Fibroblast of skin of left quadriceps (primary cell): ENCODE measurements around the gene APOC1.
"Not testable (repeated sequence)": the region's sequence is repeated elsewhere in the genome, so short reads cannot be mapped to it uniquely, and the experiment has no call there.

Source experiments
- DNase-seq, 2 experiments: peaks; one replicate each; pipeline ENCODE4 v3.0.0-alpha.2; 2013; ENCODE audit warnings: low read depth in 2 of 2

APOC1 gene

DNA sequence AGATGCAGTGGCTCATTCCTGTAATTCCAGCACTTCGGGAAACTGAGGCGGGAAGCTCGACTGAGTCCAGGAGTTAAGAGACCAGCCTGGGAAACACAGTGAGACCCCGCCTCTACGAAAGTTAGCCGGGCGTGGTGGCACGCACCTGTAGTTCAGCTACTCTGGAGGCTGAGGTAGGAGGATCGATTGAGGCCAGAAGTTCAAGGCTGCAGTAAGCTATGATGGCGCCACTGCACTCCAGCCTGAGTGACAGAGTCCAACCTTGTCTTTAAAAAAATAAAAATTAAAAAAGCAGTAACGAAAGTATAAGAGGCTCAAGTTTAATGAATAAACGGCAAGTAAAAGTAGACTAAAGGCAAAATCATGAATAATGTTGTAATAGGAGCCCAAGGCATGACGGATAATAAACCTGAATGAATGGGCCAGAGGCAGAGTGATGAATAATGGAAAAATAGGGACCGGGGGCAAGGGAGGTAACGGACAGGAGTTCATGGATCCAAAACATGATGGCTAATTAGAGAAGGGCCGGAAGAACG is 24.5 kb upstream of the APOC1 start:
- no peak for DNase-seq

DNA sequence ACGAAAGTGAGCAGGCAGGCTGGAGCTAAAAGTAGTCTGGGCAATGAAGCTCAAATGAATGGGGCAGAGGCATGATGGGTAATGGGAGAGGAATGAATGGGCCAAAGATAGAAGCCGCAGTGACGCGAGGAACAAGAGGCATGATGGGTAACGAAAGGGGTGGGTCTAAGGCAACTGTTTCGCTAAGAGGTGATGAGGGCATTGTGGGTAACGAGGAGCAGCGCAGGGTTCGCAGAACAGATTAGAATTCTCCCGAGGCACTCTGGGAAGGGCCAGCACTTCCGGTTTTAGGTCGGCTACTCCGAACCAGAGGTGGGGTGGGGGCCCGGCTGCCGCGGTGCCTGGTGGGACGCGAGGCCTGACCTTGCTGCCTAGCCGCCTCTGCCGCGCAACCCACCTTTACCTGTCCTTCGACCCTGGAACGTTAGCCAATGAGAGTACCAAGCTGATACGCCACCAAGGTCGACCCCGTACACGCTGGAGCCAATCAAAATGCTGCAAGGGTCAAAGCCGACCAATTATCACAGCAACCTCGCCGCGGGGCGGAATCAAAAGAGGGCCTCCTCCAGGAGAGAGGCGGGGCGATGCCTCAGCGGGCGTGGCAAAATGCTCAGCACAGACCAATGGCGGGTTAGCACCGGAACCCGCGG is 23.9 kb upstream of the APOC1 start:
- DNase-seq = peak; percentile 97 to 100

DNA sequence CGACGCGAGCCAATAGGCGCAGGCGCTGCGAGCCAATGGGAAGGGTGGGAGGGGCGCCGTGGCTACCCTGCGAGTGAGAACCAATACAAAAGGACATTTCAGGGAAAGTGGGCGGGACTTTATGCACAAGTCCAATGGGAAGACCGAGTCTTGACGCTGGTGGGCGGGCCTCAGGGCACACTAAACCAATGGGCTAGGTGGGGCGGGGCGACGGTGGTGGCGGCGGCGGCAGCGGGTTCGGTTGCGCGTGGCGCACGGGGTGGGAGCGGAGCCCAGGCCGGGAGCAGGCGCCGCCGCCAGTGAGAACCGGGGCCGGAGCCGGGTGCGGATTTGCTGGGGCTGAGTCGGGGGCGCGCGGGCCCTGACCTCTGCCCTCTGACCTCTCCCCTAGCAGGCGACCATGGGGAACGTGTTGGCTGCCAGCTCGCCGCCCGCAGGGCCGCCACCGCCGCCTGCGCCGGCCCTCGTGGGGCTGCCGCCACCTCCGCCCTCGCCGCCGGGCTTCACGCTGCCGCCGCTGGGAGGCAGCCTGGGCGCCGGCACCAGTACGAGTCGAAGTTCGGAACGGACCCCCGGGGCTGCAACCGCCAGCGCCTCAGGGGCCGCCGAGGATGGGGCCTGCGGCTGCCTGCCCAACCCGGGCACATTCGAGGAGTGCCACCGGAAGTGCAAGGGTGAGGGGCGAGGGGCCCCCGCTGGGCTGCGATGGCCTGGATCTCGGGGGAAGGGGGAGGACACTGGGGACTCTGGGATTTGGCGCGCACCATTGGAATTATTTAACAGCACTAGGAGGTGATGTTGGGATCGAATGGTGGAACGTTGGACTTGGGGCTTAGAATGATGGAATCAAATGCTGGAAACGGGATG is 23.2 kb upstream of the APOC1 start, which contains the start of gene TOMM40:
TOMM40 (plus strand) TSS at position 239 of the 867 bp plus-strand sequence; CDS start at position 401, 162 bp downstream.
- DNase-seq = peak in 1 of 2 experiments; percentile 100

DNA sequence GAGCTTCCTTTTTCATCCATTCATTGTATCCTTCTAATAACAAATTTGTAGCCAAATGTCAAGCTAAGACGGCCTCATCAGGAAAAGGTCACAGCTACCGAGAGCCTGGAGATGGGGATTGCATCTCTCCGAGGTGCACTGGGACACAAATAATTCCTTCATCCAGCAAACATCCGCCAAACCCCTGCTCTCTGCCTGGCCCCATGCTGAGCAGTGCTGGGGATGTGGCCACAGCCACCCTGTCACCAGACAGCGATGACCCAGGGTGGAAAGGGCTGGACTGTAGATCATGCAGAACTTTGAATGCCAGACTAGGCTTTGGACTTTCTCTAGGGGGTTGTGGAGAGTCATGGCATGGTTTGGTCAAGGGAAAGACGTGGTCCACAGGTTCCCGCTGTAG is 21.5 kb upstream of the APOC1 start:
- no peak for DNase-seq

DNA sequence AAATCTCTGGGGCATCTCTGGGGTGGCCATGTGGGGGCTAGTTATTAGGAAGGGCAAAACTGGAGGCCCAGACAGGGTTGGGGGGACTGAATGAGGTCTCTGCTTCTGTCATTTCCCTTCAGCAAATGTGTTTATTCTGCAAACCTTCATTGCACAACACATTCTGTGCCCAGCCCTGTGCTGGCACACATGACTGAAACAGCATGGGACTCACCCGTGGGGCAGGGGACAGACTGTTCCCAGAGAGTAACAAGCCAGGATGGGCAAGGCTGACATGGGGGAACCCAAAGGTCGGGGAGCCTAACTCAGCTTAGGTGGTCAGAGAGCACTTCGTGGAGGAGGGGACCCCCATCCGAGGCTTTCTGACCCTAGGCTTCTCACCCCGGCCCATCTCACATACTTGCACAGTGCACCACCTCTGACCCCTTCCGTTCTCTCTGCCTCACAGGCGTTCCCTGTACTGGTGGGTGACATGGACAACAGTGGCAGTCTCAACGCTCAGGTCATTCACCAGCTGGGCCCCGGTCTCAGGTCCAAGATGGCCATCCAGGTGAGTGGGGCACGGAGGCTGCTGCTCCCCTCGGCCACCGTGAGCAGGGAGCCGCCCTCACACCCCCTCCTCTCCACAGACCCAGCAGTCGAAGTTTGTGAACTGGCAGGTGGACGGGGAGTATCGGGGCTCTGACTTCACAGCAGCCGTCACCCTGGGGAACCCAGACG is 20.9 kb upstream of the APOC1 start:
- no peak for DNase-seq

DNA sequence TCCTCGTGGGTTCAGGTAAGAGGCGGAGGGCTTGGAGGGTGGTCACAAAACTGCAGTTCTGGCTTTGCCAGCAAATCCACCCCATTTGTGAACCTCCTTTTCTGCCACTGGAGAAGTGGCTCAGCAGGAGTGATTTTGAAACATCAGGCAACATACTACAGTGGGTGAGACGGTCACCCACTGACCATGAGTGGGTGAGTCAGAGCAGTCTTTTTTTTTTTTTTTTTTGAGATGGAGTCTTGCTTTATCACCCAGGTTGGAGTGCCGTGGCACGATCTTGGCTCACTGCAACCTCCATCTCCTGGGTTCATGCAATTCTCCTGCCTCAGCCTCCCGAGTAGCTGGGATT is 20.4 kb upstream of the APOC1 start:
- DNase-seq = no peak

DNA sequence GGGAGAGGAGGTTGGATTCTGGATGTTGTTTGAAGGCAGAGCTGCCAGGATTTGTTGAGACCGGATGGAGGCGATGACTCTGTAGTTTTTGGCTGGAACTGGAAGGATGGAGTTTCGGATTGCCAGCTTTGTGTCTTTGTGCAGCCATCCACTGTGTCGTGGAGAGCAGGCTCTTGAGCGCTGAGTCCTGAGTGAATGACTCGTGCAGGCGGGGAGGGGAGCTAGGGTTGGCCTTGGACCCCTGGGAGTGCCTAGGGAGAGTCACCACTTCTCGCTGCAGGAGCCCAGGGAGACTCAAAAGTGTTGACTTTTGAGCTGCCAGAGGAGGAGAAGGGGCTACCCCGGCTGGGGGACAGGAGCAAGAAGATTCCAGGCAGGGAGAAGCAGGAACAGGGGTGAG is 19.5 kb upstream of the APOC1 start:
- no peak for DNase-seq

DNA sequence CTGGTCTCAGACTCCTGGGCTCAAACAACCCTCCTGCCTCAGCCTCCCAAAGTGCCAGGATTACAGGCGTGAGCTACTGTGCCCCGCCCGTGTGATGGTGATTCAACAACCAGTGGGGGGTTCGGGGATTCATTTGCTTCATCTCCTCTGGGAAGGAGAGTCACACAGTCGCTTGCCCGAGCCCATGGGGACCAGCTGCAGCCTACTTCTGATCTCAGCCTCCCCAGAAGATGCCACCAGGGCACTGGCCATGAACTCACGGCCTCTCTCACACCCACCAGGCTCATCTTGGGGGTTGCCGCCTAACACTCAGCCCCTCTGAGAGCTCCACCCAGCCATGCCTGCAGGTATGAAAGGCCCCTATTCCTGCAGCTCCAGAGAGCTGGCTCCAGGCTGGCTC is 16.6 kb upstream of the APOC1 start:
- DNase-seq = no peak

DNA sequence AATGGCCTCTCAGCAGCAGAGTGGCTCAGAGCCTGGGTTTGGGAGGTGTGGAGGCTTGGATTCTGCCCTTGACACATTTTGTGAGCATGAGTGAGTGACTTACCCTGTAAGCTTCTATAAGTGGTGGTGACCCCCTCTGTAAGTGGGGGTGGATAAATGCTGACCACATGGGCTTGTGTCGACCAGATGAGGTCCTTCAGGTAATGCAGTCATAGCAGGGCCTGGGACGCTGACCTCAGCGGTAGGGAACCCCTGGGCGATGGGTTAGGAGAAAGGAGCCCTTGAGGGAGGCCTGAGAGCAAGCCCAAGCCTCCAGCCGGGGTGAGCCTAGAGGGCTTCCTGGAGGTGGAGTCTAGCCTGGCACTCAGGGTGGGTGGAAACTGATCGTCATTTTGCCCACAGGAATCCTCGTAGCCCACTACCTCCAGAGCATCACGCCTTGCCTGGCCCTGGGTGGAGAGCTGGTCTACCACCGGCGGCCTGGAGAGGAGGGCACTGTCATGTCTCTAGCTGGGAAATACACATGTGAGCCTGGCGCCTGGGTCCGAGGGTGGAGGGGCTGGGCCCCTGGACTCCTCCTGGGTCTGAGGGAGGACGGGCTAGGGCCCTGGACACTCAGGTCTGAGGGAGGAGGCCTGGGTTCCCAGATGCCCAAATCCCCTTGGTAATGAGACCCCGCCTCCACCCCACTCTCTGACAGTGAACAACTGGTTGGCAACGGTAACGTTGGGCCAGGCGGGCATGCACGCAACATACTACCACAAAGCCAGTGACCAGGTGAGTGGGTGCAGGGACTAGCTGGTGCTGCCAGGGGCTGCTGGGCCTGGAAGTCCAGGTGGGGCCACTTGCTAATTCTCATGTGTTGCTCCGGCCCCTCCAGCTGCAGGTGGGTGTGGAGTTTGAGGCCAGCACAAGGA is 13.8 kb upstream of the APOC1 start:
- DNase-seq = no peak

DNA sequence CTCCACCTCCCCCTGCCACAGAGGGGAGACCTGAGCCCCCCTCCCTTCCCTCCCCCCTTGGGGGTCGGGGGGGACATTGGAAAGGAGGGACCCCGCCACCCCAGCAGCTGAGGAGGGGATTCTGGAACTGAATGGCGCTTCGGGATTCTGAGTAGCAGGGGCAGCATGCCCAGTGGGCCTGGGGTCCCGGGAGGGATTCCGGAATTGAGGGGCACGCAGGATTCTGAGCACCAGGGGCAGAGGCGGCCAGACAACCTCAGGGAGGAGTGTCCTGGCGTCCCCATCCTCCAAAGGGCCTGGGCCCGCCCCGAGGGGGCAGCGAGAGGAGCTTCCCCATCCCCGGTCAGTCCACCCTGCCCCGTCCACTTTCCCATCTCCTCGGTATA is 11.2 kb upstream of the APOC1 start:
- DNase-seq = no peak

DNA sequence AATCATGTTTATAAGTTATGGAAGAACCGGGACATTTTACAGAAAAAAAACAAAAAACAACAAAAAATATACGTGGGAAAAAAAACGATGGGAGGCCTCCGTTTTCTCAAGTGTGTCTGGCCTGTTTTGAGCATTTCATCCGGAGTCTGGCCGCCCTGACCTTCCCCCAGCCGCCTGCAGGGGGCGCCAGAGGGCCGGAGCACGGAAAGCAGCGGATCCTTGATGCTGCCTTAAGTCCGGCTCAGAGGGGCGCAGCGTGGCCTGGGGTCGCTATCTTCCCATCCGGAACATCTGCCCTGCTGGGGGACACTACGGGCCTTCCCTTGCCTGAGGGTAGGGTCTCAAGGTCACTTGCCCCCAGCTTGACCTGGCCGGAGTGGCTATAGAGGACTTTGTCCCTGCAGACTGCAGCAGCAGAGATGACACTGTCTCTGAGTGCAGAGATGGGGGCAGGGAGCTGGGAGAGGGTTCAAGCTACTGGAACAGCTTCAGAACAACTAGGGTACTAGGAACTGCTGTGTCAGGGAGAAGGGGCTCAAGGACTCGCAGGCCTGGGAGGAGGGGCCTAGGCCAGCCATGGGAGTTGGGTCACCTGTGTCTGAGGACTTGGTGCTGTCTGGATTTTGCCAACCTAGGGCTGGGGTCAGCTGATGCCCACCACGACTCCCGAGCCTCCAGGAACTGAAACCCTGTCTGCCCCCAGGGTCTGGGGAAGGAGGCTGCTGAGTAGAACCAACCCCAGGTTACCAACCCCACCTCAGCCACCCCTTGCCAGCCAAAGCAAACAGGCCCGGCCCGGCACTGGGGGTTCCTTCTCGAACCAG is 10.6 kb upstream of the APOC1 start:
- DNase-seq = no peak

DNA sequence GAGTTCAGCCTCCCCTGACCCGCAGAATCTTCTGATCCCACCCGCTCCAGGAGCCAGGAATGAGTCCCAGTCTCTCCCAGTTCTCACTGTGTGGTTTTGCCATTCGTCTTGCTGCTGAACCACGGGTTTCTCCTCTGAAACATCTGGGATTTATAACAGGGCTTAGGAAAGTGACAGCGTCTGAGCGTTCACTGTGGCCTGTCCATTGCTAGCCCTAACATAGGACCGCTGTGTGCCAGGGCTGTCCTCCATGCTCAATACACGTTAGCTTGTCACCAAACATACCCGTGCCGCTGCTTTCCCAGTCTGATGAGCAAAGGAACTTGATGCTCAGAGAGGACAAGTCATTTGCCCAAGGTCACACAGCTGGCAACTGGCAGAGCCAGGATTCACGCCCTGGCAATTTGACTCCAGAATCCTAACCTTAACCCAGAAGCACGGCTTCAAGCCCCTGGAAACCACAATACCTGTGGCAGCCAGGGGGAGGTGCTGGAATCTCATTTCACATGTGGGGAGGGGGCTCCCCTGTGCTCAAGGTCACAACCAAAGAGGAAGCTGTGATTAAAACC is 9.9 kb upstream of the APOC1 start:
- no peak for DNase-seq

DNA sequence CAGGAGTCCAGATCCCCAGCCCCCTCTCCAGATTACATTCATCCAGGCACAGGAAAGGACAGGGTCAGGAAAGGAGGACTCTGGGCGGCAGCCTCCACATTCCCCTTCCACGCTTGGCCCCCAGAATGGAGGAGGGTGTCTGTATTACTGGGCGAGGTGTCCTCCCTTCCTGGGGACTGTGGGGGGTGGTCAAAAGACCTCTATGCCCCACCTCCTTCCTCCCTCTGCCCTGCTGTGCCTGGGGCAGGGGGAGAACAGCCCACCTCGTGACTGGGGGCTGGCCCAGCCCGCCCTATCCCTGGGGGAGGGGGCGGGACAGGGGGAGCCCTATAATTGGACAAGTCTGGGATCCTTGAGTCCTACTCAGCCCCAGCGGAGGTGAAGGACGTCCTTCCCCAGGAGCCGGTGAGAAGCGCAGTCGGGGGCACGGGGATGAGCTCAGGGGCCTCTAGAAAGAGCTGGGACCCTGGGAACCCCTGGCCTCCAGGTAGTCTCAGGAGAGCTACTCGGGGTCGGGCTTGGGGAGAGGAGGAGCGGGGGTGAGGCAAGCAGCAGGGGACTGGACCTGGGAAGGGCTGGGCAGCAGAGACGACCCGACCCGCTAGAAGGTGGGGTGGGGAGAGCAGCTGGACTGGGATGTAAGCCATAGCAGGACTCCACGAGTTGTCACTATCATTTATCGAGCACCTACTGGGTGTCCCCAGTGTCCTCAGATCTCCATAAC is 8.8 kb upstream of the APOC1 start, which contains the start of gene APOE:
APOE (plus strand) TSS at position 360 of the 724 bp plus-strand sequence. CDS start 829 bp downstream, outside the sequence.
- DNase-seq = no peak

DNA sequence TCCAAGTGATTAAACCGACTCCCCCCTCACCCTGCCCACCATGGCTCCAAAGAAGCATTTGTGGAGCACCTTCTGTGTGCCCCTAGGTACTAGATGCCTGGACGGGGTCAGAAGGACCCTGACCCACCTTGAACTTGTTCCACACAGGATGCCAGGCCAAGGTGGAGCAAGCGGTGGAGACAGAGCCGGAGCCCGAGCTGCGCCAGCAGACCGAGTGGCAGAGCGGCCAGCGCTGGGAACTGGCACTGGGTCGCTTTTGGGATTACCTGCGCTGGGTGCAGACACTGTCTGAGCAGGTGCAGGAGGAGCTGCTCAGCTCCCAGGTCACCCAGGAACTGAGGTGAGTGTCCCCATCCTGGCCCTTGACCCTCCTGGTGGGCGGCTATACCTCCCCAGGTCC is 6.8 kb upstream of the APOC1 start:
- DNase-seq = no peak

DNA sequence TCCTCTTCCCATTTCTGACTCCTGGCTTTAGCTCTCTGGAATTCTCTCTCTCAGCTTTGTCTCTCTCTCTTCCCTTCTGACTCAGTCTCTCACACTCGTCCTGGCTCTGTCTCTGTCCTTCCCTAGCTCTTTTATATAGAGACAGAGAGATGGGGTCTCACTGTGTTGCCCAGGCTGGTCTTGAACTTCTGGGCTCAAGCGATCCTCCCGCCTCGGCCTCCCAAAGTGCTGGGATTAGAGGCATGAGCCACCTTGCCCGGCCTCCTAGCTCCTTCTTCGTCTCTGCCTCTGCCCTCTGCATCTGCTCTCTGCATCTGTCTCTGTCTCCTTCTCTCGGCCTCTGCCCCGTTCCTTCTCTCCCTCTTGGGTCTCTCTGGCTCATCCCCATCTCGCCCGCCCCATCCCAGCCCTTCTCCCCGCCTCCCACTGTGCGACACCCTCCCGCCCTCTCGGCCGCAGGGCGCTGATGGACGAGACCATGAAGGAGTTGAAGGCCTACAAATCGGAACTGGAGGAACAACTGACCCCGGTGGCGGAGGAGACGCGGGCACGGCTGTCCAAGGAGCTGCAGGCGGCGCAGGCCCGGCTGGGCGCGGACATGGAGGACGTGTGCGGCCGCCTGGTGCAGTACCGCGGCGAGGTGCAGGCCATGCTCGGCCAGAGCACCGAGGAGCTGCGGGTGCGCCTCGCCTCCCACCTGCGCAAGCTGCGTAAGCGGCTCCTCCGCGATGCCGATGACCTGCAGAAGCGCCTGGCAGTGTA is 6.2 kb upstream of the APOC1 start:
- DNase-seq = no peak

DNA sequence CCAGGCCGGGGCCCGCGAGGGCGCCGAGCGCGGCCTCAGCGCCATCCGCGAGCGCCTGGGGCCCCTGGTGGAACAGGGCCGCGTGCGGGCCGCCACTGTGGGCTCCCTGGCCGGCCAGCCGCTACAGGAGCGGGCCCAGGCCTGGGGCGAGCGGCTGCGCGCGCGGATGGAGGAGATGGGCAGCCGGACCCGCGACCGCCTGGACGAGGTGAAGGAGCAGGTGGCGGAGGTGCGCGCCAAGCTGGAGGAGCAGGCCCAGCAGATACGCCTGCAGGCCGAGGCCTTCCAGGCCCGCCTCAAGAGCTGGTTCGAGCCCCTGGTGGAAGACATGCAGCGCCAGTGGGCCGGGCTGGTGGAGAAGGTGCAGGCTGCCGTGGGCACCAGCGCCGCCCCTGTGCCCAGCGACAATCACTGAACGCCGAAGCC is 5.6 kb upstream of the APOC1 start:
- DNase-seq = no peak

DNA sequence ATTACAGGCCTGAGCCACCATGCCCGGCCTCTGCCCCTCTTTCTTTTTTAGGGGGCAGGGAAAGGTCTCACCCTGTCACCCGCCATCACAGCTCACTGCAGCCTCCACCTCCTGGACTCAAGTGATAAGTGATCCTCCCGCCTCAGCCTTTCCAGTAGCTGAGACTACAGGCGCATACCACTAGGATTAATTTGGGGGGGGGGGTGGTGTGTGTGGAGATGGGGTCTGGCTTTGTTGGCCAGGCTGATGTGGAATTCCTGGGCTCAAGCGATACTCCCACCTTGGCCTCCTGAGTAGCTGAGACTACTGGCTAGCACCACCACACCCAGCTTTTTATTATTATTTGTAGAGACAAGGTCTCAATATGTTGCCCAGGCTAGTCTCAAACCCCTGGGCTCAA is 4.6 kb upstream of the APOC1 start:
- DNase-seq = no peak

DNA sequence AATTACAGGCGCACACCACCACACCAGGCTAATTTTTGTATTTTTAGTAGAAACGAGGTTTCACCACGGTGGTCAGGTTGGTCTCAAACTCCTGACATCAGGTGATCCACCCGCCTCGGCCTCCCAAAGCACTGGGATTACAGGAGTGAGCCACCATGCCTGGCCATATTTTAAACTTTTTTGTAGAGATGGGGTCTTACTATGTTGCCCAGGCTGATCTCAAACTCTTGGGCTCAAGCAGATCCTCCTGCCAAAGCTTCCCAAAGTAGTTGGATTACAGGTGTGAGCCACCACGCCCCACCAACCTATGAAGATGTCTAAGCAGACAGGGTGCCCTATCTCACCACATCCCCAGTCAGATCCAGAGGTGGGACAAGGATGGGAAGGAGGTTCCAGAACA is 2.5 kb upstream of the APOC1 start:
- DNase-seq = not testable (repeated sequence)

DNA sequence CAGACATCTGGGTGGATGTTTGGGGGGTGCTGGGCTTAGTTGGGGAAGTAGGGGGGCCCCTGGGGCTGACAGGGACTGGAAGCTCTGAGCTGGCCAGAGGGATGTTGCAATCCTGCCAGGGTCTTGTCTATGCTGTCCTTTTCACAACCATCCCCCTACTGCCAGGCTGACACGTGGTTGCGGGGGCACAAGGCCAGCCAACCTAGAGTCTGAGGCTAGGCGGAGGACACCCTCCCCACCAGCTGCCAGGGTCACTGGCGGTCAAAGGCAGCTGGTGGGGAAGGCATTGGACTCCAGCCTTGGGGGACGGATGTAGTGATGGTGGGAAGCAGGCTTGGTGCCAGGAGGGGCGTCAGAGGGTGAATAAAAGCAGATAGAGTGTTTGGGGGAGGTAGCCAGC is 1.6 kb upstream of the APOC1 start:
- DNase-seq = no peak
